NCI-H774 (cell line): ENCODE results near the gene RABL6.
A peak's percentile ranks its signal among the peaks of the same experiment; 100 is the strongest.

Source experiments
- DNase-seq: peaks from one replicate; lab custom pipeline; 2025; lab: John Stamatoyannopoulos, UW

The RABL6 gene

GRCh38 chr9:136847088-136847825 is 39.5 kb downstream of the RABL6 start:
- peak; percentile 45 for DNase-seq

- peak; percentile 82 for DNase-seq
These were observed 40.2 kb downstream of the RABL6 start for GRCh38 chr9:136847826-136848392.

- peak; percentile 66 for DNase-seq
These were observed 40.8 kb downstream of the RABL6 start for GRCh38 chr9:136848393-136849037.

GRCh38 chr9:136849038-136849959 is 41.6 kb downstream of the RABL6 start, which contains the start of gene PHPT1:
PHPT1 (plus strand) TSS chr9:136849409; CDS start chr9:136849431, 22 bp downstream.
- DNase-seq: peak; percentile 100

GRCh38 chr9:136849960-136850865 is 42.5 kb downstream of the RABL6 start:
- DNase-seq: no peak

GRCh38 chr9:136850866-136851775 is 43.4 kb downstream of the RABL6 start:
- DNase-seq: no peak

- DNase-seq: no peak
These were observed 44.4 kb downstream of the RABL6 start, which contains the start of gene MAMDC4 for GRCh38 chr9:136851941-136852663. MAMDC4 (plus strand) TSS chr9:136852346; CDS start chr9:136852417, 71 bp downstream.

GRCh38 chr9:136852664-136853595 is 45.2 kb downstream of the RABL6 start:
- no peak for DNase-seq

GRCh38 chr9:136853596-136854112 is 45.9 kb downstream of the RABL6 start:
- DNase-seq: no peak

- no peak for DNase-seq
These were observed 46.5 kb downstream of the RABL6 start for GRCh38 chr9:136854113-136854841.

GRCh38 chr9:136854842-136855460 is 47.2 kb downstream of the RABL6 start:
- DNase-seq: no peak

GRCh38 chr9:136855461-136856078 is 47.8 kb downstream of the RABL6 start:
- no peak for DNase-seq

- DNase-seq: no peak
These were observed 48.3 kb downstream of the RABL6 start for GRCh38 chr9:136856079-136856476.

GRCh38 chr9:136856541-136857141 is 48.9 kb downstream of the RABL6 start:
- DNase-seq: no peak

GRCh38 chr9:136857166-136857565 is 49.4 kb downstream of the RABL6 start:
- DNase-seq: no peak
